GM19043 (cell line): ENCODE data around the gene CNTNAP5.
"Not testable (repeated sequence)": the region's sequence is repeated elsewhere in the genome, so short reads cannot be mapped to it uniquely, and the experiment has no call there.

Experiments
- ATAC-seq: cut with Tn5 transposase; IDR thresholded peaks from one replicate; pipeline ENCODE4 v1.9.1; 2021; ENCODE audit warnings: low read depth; ENCODE audit not compliant: unreplicated experiment

Gene CNTNAP5

GRCh38 chr2:124316133-124316532, 291.0 kb downstream of the CNTNAP5 start:
- no peak for ATAC-seq

- no peak for ATAC-seq
Measured at GRCh38 chr2:124316881-124317605, 292.0 kb downstream of the CNTNAP5 start.

- no peak for ATAC-seq
Measured at GRCh38 chr2:124317628-124318027, 292.5 kb downstream of the CNTNAP5 start.

- ATAC-seq: no peak
Measured at GRCh38 chr2:124318913-124319312, 293.8 kb downstream of the CNTNAP5 start.

- ATAC-seq: no peak
Measured at GRCh38 chr2:124319577-124319976, 294.5 kb downstream of the CNTNAP5 start.

GRCh38 chr2:124320051-124320688, 295.1 kb downstream of the CNTNAP5 start:
- ATAC-seq: no peak

- ATAC-seq: no peak
Measured at GRCh38 chr2:124323321-124323720, 298.2 kb downstream of the CNTNAP5 start.

GRCh38 chr2:124325667-124326440, 300.8 kb downstream of the CNTNAP5 start:
- ATAC-seq: no peak

- ATAC-seq: no peak
Measured at GRCh38 chr2:124327303-124327702, 302.2 kb downstream of the CNTNAP5 start.

- ATAC-seq: no peak
Measured at GRCh38 chr2:124328397-124328796, 303.3 kb downstream of the CNTNAP5 start.

GRCh38 chr2:124333784-124334183, 308.7 kb downstream of the CNTNAP5 start:
- no peak for ATAC-seq

- no peak for ATAC-seq
Measured at GRCh38 chr2:124335058-124335457, 310.0 kb downstream of the CNTNAP5 start.

GRCh38 chr2:124339709-124340108, 314.6 kb downstream of the CNTNAP5 start:
- no peak for ATAC-seq

- ATAC-seq: no peak
Measured at GRCh38 chr2:124343827-124344498, 318.9 kb downstream of the CNTNAP5 start.

GRCh38 chr2:124347209-124347608, 322.1 kb downstream of the CNTNAP5 start:
- no peak for ATAC-seq

- no peak for ATAC-seq
Measured at GRCh38 chr2:124353656-124354055, 328.6 kb downstream of the CNTNAP5 start.

GRCh38 chr2:124354466-124354865, 329.4 kb downstream of the CNTNAP5 start:
- ATAC-seq: no peak

GRCh38 chr2:124361966-124362365, 336.9 kb downstream of the CNTNAP5 start:
- not testable (repeated sequence) for ATAC-seq

GRCh38 chr2:124369181-124369580, 344.1 kb downstream of the CNTNAP5 start:
- no peak for ATAC-seq

- ATAC-seq: no peak
Measured at GRCh38 chr2:124380221-124380749, 355.2 kb downstream of the CNTNAP5 start.
